Suprapubic skin (tissue), 4 donors: ENCODE measurements around the gene DRC7. TPM values are rescaled to one million over a fixed set of nuclear protein-coding genes. Genes with fewer than 3 reads are reported as not detected.

ENCODE experiments used
- DNase-seq, 2 donors: peaks; one replicate each; pipeline ENCODE4 v3.0.0-alpha.2; 2019; ENCODE audit warnings: low spot score in 2 of 2
- H3K27ac ChIP-seq: fragments of 200-600 bp; sonication (generic); one replicate; pipeline ENCODE4 v1.5.1; 2019
- H3K27me3 ChIP-seq: fragments of 200-600 bp; sonication (generic); one replicate; pipeline ENCODE4 v1.5.1; 2019
- H3K36me3 ChIP-seq: fragments of 200-600 bp; sonication (generic); one replicate; pipeline ENCODE4 v1.5.1; 2019
- H3K4me1 ChIP-seq: fragments of 200-600 bp; sonication (generic); one replicate; pipeline ENCODE4 v1.5.1; 2019
- H3K4me3 ChIP-seq: fragments of 200-600 bp; sonication (generic); one replicate; pipeline ENCODE4 v1.5.1; 2019; ENCODE audit warnings: mild to moderate bottlenecking
- H3K9me3 ChIP-seq: fragments of 200-600 bp; sonication (generic); one replicate; pipeline ENCODE4 v1.5.1; 2019
- EP300 ChIP-seq: sonication (generic); formaldehyde crosslinking; IDR thresholded peaks from one replicate; pipeline ENCODE4 v1.6.1; 2017; ENCODE audit warnings: antibody characterized with exemption
- POLR2A ChIP-seq, 2 donors: fragments of 450-650 bp; IDR thresholded peaks; one replicate each; pipeline ENCODE4 v1.6.1; 2017; ENCODE audit warnings: antibody characterized with exemption in 2 of 2, mild to moderate bottlenecking in 2 of 2, moderate library complexity in 2 of 2
- POLR2AphosphoS5 ChIP-seq, 3 donors: sonication (generic); formaldehyde crosslinking; IDR thresholded peaks; one replicate each; pipeline ENCODE4 v1.6.1; 2017; ENCODE audit warnings: antibody characterized with exemption in 3 of 3
- WGBS: methylation state at CpG from one replicate; pipeline ENCODE4 v1.1.5; 2018; 5-methylcytosine and 5-hydroxymethylcytosine counted together
- total RNA-seq, 4 donors: library from RNA; depleted of rRNA; stranded (reverse); fragments of >200 nt; gene quantifications; one replicate each; pipeline ENCODE4 v1.1.0, GENCODE V29; 2016
- TF ChIP-seq, protein P1 (sequence below), 2 donors: fragments of 200-600 bp in 1 of 2; fragments of 450-650 bp in 1 of 2; sonication (generic) in 1 of 2; IDR thresholded peaks; one replicate each; pipeline ENCODE4 v1.5.1; 2016 to 2019; ENCODE audit warnings: antibody characterized with exemption in 2 of 2, mild to moderate bottlenecking in 1 of 2, moderate library complexity in 1 of 2

DRC7 gene
- total RNA-seq, 4 donors from 2014 or later: not detected

DNA sequence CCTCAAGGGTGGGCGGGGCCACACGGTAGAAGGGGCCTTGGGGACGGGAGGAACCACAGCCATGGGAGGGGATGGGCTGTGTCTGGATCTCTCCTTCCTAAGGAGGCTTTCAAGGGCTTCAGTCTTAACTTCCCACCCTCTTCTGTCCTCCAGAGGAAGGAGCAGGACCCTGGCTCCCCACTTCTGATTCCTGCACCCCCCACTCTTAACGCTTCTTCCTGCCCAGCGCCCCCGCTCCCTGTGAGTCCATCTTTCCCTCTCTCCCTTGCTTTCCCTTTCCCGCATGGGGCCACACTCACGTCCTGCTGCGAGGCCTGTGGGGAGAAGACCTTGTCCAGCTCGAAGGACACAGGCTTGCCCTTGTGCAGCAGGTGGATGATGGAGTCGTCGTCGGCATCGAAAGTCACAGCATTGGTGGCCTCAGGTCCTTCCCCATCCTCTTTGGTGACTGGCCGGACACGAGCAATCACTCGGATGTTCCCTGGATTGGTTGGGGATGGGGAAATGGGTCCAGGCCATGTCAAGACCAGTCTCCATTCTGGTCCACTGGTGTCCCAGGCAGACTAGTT lies 70.6 kb downstream of the DRC7 start:
- Histone ChIP-seq H3K9me3 (no peaks in the 10 kb centered on the region), H3K36me3 (peaks cover 84% of the 10 kb centered on the region), H3K4me3 (no peak overlapping the region), H3K27ac (no peak overlapping the region), H3K4me1 (peaks cover 6% of the 10 kb centered on the region), H3K27me3 (no peaks in the 10 kb centered on the region)
- 93% methylated on average over 17 of the region's 17 CpGs for WGBS
- no peak for DNase-seq
- TF ChIP-seq POLR2AphosphoS5 (IDR thresholded peaks at IDR 0.05) (no peak), POLR2A (IDR thresholded peaks at IDR 0.05) (no peak), EP300 (no peak)
- TF ChIP-seq, protein P1, sequence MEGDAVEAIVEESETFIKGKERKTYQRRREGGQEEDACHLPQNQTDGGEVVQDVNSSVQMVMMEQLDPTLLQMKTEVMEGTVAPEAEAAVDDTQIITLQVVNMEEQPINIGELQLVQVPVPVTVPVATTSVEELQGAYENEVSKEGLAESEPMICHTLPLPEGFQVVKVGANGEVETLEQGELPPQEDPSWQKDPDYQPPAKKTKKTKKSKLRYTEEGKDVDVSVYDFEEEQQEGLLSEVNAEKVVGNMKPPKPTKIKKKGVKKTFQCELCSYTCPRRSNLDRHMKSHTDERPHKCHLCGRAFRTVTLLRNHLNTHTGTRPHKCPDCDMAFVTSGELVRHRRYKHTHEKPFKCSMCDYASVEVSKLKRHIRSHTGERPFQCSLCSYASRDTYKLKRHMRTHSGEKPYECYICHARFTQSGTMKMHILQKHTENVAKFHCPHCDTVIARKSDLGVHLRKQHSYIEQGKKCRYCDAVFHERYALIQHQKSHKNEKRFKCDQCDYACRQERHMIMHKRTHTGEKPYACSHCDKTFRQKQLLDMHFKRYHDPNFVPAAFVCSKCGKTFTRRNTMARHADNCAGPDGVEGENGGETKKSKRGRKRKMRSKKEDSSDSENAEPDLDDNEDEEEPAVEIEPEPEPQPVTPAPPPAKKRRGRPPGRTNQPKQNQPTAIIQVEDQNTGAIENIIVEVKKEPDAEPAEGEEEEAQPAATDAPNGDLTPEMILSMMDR (IDR thresholded peaks at IDR 0.05): no peak

DNA sequence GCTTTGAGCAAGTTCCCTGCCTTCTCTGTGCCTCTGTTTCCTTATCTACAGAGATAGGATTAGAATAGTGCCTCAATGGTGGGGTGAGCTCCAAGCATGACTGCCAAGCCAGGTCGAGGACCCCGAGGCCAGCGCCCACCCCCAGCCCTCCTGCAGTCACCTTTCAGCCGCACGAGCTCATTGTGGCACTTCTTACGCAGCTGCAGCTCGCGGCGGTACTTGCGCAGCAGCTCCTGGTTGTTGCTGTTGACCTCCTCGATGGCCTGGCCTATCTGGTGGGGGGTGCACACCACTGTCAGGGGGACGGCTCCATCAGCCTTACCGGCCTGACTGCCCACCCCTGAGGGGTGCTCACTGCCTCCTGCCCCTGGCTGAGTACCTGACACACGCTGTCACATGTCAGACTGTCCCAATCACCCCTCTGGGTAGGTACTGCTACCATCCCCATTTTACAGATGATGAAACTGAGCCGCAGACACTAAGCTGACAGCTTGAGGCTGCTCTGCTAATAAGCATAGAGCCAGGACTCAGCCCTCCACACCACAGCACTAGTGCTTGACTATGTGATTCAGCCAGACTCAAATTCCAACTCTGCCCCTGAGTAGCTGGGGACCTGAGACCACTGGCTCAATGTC lies 72.2 kb downstream of the DRC7 start:
- no peaks in the 10 kb centered on the region for H3K9me3 ChIP-seq
- DNase-seq: no peak
- no peak overlapping the region for H3K27ac ChIP-seq
- H3K4me3 ChIP-seq: no peak overlapping the region
- H3K4me1 ChIP-seq: peaks cover 6% of the 10 kb centered on the region
- no peaks in the 10 kb centered on the region for H3K27me3 ChIP-seq
- H3K36me3 ChIP-seq: peaks cover 83% of the 10 kb centered on the region
- TF ChIP-seq POLR2A (IDR thresholded peaks at IDR 0.05) (no peak), POLR2AphosphoS5 (IDR thresholded peaks at IDR 0.05) (no peak), EP300 (no peak)
- TF ChIP-seq, protein P1 (IDR thresholded peaks at IDR 0.05): no peak
- WGBS: 98% methylated on average over 7 of the region's 15 CpGs

DNA sequence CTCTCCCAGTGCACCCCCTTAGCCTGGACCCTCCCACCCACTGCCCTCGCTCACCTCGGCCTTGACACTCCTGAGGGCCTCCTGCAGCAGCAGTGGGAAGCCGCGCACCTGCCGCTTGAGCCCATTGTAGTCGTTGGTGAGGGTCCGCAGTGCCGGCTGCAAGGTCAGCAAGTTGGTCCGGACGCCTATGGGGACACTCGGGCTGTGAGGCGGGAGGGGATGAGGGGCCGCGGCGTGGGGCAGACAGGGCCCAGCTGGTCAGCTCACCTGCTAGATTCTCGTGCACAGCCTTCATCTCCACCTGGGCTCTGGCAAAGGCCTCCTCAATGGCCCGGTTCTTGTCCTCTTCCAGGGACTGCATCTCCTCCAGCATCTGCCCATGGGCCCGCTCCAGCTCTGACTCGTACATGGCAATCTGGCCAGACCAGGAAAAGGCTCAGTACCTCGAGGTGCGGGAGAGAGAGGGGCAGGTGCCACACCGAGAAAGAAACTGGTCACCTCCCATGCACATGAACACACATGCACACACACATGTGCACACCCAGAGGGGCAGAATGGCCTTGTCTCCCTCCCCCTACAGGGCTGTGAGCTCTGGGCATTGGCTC lies 75.0 kb downstream of the DRC7 start:
- no peak for DNase-seq
- TF ChIP-seq POLR2AphosphoS5 (IDR thresholded peaks at IDR 0.05) (no peak), EP300 (no peak), POLR2A (IDR thresholded peaks at IDR 0.05) (no peak)
- TF ChIP-seq, protein P1 (IDR thresholded peaks at IDR 0.05): no peak
- H3K4me1 ChIP-seq: peaks cover 1% of the 10 kb centered on the region
- no peaks in the 10 kb centered on the region for H3K9me3 ChIP-seq
- H3K27me3 ChIP-seq: no peaks in the 10 kb centered on the region
- H3K4me3 ChIP-seq: no peak overlapping the region
- 92% methylated on average over 11 of the region's 22 CpGs for WGBS
- H3K27ac ChIP-seq: no peak overlapping the region
- peaks cover 73% of the 10 kb centered on the region for H3K36me3 ChIP-seq

DNA sequence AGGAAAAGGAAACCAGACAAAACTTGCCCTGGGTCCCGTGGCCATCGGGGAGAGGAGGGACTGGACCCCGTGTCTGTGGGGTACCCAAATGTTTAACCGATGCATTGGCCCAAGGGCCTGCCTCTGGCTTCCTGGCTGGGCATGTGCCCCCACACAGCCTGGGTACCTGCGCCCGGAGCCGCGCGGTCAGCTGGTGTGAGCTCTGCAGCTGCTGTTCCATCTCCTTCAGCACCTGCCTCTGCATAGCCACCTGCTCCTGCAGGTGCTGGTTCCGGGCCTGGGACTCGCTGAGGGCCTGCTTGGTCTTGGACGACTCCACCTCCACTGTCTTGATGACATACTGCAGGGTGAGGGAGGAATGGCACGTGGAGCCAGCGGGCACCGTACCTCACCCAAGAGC lies 75.8 kb downstream of the DRC7 start:
- Histone ChIP-seq H3K36me3 (peaks cover 76% of the 10 kb centered on the region), H3K9me3 (no peaks in the 10 kb centered on the region), H3K27ac (no peak overlapping the region), H3K27me3 (no peaks in the 10 kb centered on the region), H3K4me1 (no peaks in the 10 kb centered on the region), H3K4me3 (no peak overlapping the region)
- DNase-seq: no peak
- TF ChIP-seq, protein P1 (IDR thresholded peaks at IDR 0.05): no peak
- 87% methylated on average over 4 of the region's 15 CpGs for WGBS

DNA sequence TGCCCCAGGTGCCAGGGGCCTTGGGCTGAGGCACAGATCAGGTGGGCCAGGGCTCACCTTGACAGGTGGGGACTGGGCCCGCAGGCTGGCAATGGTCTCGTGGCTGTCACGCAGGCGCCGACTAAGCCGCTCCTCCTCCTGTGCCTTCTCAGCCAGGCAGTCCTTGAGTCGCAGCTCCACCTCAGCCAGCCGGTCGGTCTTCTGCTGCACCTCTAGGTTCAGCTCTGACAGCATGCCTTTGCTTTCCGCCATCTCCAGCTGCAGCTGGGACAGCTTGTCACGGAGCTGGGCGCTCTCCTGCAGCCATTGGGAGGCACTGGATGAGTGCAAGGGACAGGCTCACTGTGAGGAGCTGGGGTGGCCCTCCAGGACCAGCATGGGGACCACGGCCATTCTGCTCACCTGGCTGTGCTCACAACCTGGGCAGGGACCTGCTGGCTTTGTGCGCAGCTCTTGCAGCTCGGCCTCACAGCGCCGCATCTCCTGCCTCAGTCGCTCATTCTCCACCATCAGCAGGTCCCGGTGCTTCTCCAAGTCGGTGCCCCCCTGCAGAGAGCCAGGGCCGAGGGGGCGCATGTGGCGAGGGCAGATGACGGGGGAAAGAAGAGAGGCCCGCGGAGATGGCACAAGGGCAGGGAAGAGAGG lies 76.7 kb downstream of the DRC7 start:
- WGBS: 93% methylated on average over 22 of the region's 26 CpGs
- H3K4me3 ChIP-seq: no peak overlapping the region

More for the DNA sequence above, 76.7 kb downstream of the DRC7 start:
- no peak for DNase-seq
- Histone ChIP-seq H3K4me1 (no peaks in the 10 kb centered on the region), H3K27me3 (no peaks in the 10 kb centered on the region), H3K27ac (no peak overlapping the region), H3K9me3 (no peaks in the 10 kb centered on the region), H3K36me3 (peaks cover 76% of the 10 kb centered on the region)
- TF ChIP-seq POLR2A (IDR thresholded peaks at IDR 0.05): no peak
